GM21360 (cell line): ENCODE data around the gene EGFLAM.
A peak's percentile ranks its signal among the peaks of the same experiment; 100 is the strongest.
"Not testable (repeated sequence)": the region's sequence is repeated elsewhere in the genome, so short reads cannot be mapped to it uniquely, and the experiment has no call there.

ENCODE experiments used
- ATAC-seq: cut with Tn5 transposase; IDR thresholded peaks from one replicate; pipeline ENCODE4 v1.9.1; 2021; ENCODE audit warnings: mild to moderate bottlenecking, moderate library complexity; ENCODE audit not compliant: unreplicated experiment

Gene EGFLAM

GRCh38 chr5:38413696-38414095 lies 155.3 kb downstream of the EGFLAM start:
- ATAC-seq = no peak

- ATAC-seq = no peak
Observed at GRCh38 chr5:38414348-38414747, 156.0 kb downstream of the EGFLAM start.

- not testable (repeated sequence) for ATAC-seq
Observed at GRCh38 chr5:38415772-38416171, 157.4 kb downstream of the EGFLAM start.

- ATAC-seq = no peak
Observed at GRCh38 chr5:38417658-38418017, 159.3 kb downstream of the EGFLAM start.

GRCh38 chr5:38420246-38420645 lies 161.9 kb downstream of the EGFLAM start:
- no peak for ATAC-seq

GRCh38 chr5:38420691-38421390 lies 162.5 kb downstream of the EGFLAM start:
- ATAC-seq = no peak

- no peak for ATAC-seq
Observed at GRCh38 chr5:38422622-38423021, 164.3 kb downstream of the EGFLAM start.

GRCh38 chr5:38423276-38424147 lies 165.2 kb downstream of the EGFLAM start:
- ATAC-seq = no peak

- ATAC-seq = no peak
Observed at GRCh38 chr5:38424148-38425060, 166.0 kb downstream of the EGFLAM start.

- no peak for ATAC-seq
Observed at GRCh38 chr5:38426490-38426889, 168.1 kb downstream of the EGFLAM start.

GRCh38 chr5:38426986-38427950 lies 168.9 kb downstream of the EGFLAM start:
- no peak for ATAC-seq

- ATAC-seq = no peak
Observed at GRCh38 chr5:38431242-38431853, 173.0 kb downstream of the EGFLAM start.

- no peak for ATAC-seq
Observed at GRCh38 chr5:38433160-38433861, 175.0 kb downstream of the EGFLAM start.

GRCh38 chr5:38434966-38435705 lies 176.8 kb downstream of the EGFLAM start:
- no peak for ATAC-seq

- no peak for ATAC-seq
Observed at GRCh38 chr5:38438757-38439156, 180.4 kb downstream of the EGFLAM start.

- ATAC-seq = peak; percentile 97
Observed at GRCh38 chr5:38441453-38442246, 183.3 kb downstream of the EGFLAM start.

GRCh38 chr5:38442247-38442573 lies 183.9 kb downstream of the EGFLAM start:
- no peak for ATAC-seq

GRCh38 chr5:38443390-38443789 lies 185.0 kb downstream of the EGFLAM start:
- no peak for ATAC-seq
